GM12873 (cell line): ENCODE results near the gene MSANTD4.

ENCODE experiments used
- CTCF ChIP-seq: IDR thresholded peaks from 2 replicates; pipeline ENCODE4 v1.5.1; 2012; ENCODE audit warnings: low read depth, mild to moderate bottlenecking, moderate library complexity, low read length, control low read depth; ENCODE audit not compliant: insufficient read depth; ENCODE audit errors: missing control alignments

MSANTD4 gene

DNA sequence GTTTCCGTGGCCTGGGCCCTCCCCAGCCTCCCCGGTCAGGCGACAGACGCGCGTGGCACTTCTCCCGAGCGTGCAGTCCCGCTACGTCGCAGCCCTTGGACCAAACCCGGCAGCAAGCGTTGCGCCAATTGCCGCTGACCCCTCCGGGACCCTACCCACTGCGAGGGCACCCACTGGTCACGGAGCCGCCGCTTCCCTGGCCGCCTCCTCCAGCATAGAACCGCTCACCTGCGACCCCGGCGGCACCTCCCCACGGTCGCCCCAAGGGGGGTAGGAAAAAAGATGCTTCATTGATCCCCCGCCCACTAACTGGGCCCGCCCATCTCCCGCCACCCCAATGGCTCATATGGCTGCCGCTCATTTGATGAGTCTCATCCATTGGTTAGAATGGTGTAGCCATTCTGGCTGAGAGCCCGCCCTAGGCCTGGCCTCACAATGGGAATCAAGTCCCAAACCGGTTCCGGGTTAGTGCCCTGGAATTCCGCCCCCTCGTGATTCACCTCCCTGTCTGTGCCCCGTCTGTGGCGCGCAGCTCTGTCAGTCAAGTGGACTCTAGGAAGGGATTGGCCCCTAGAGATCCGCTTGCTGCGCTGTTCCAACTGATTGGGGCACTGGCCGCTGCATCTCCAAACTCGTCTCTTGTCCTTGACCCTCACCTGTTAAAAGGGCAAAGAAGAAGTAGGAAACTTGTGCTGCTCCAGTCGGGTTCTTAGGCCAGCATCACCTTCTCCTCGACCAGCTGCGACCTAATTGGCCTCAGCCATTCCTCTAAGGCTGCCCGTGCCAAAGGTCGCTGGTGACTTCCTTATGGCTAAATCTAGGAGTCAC is at the start of gene MSANTD4:
Gene MSANTD4 (minus strand): TSS at position 274 of the 828 bp plus-strand sequence. CDS start 11,323 bp downstream, outside the sequence.
- no peak for TF ChIP-seq CTCF

- TF ChIP-seq CTCF: no peak
Observed at GRCh38 chr11:106070606-106071005, 48.6 kb upstream of the MSANTD4 start.

- no peak for TF ChIP-seq CTCF
Observed at GRCh38 chr11:106063009-106063408, 41.0 kb upstream of the MSANTD4 start.

DNA sequence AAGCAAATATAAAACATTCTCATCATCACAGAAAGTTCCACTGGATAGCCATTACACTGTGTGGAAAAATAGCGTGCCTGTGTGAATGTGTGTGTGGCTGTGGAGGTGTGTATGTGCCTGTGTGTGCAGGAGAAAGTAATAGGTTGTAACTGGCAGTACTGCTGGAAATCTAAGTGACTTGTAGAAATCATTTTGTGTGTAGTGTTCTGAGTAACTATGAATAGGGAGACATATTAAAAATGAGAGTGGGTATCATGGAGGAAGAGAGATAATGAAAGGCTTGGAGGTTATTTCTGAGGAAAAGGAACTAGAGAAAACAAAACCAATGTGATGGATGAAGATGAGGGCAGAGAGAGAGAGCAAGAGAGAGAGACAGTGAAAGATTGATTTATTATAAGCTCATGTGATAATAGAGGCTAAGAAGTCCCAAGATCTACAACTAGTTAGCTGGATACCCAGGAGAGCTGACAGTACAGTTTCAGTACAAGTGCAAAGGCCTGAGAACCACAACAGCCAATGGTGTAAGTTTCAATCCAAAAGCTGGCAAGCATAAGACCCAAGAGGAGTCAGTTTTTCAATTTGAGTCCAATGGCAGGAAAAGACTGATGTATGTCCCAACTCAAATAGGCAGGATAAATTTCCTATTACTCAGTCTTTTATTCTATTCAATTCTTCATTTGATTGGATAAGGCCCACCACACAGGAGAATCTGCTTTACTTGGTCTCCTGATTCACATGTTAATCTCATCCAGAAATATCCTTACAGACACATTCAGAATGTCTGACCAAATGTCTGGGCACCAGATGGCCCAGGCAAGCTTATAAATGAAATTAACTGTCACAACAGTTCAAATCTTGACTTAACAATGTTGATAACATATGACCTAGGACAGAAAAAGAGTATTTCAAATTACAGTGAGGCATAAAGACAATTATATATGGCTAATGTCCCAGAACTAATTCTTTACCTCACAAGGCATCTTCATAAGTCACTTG is 40.2 kb upstream of the MSANTD4 start:
- no peak for TF ChIP-seq CTCF

DNA sequence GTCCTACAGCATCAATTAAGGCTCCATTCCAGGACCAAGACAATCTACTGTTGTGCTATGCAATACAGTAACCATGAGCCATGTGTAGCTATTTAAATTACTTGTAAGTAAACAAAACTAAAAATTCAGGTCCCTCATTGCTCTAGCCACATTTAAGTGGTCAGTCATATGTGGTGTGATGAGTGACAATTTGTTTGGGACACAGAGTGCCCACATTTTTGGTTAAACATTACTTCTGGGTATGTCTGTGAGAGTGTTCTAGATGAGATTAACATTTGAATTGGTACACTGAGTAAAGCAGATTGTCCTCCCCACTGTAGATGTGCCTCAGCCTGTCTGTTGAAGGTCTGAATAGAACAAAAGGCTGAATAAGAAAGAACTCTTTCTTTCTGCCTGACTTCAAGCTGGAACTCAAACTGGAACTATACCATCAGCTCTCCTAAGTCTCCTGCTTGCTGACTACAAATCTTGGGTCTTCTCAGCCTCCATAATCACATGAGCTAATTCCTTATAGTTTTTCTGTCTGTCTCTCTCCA is 39.3 kb upstream of the MSANTD4 start:
- no peak for TF ChIP-seq CTCF

- TF ChIP-seq CTCF: no peak
Observed at GRCh38 chr11:106059617-106060016, 37.6 kb upstream of the MSANTD4 start.

GRCh38 chr11:106051103-106051502 is 29.1 kb upstream of the MSANTD4 start:
- no peak for TF ChIP-seq CTCF
